Measurements from ENCODE around the gene LIPE.
A peak's percentile ranks its signal among the peaks of the same experiment; 100 is the strongest.
"Not testable (repeated sequence)": the region's sequence is repeated elsewhere in the genome, so short reads cannot be mapped to it uniquely, and the experiment has no call there.

Gene LIPE

GRCh38 chr19:42427313-42427712 lies at the start of gene LIPE:
Gene LIPE (minus strand): TSS chr19:42427388. CDS start chr19:42427149, 239 bp downstream.
- no peak for DNase-seq (ENCODE audit: low read depth in 2 of 2)

GRCh38 chr19:42475366-42475765 lies 48.2 kb upstream of the LIPE start:
- DNase-seq (ENCODE audit: low read depth in 2 of 2) = no peak

GRCh38 chr19:42474743-42475142 lies 47.6 kb upstream of the LIPE start:
- no peak for DNase-seq (ENCODE audit: low read depth in 2 of 2)

GRCh38 chr19:42473686-42474085 lies 46.5 kb upstream of the LIPE start:
- no peak for DNase-seq (ENCODE audit: low read depth in 2 of 2)

GRCh38 chr19:42472402-42473147 lies 45.4 kb upstream of the LIPE start:
- no peak for DNase-seq (ENCODE audit: low read depth in 2 of 2)

- no peak for DNase-seq (ENCODE audit: low read depth in 2 of 2)
These were observed 44.5 kb upstream of the LIPE start for GRCh38 chr19:42471554-42472249.

- no peak for DNase-seq (ENCODE audit: low read depth in 2 of 2)
These were observed 42.4 kb upstream of the LIPE start for GRCh38 chr19:42469311-42470235.

GRCh38 chr19:42468273-42468796 lies 41.1 kb upstream of the LIPE start:
- DNase-seq (ENCODE audit: low read depth in 2 of 2) = no peak

- DNase-seq (ENCODE audit: low read depth in 2 of 2) = no peak
These were observed 40.1 kb upstream of the LIPE start for GRCh38 chr19:42467183-42467760.

GRCh38 chr19:42466521-42467182 lies 39.5 kb upstream of the LIPE start:
- no peak for DNase-seq (ENCODE audit: low read depth in 2 of 2)

- no peak for DNase-seq (ENCODE audit: low read depth in 2 of 2)
These were observed 38.7 kb upstream of the LIPE start for GRCh38 chr19:42465827-42466280.

- no peak for DNase-seq (ENCODE audit: low read depth in 2 of 2)
These were observed 34.6 kb upstream of the LIPE start for GRCh38 chr19:42461700-42462324.

- DNase-seq (ENCODE audit: low read depth in 2 of 2) = not testable (repeated sequence)
These were observed 34.0 kb upstream of the LIPE start for GRCh38 chr19:42461231-42461630.

- no peak for DNase-seq (ENCODE audit: low read depth in 2 of 2)
These were observed 32.7 kb upstream of the LIPE start for GRCh38 chr19:42459926-42460325.

GRCh38 chr19:42455621-42456081 lies 28.5 kb upstream of the LIPE start:
- DNase-seq (ENCODE audit: low read depth in 2 of 2) = no peak

- DNase-seq (ENCODE audit: low read depth in 2 of 2) = no peak
These were observed 27.9 kb upstream of the LIPE start for GRCh38 chr19:42455086-42455485.

- no peak for DNase-seq (ENCODE audit: low read depth in 2 of 2)
These were observed 25.4 kb upstream of the LIPE start for GRCh38 chr19:42452590-42452989.

GRCh38 chr19:42450314-42450934 lies 23.2 kb upstream of the LIPE start:
- DNase-seq (ENCODE audit: low read depth in 2 of 2) = peak; percentile 49 to 58

- DNase-seq (ENCODE audit: low read depth in 2 of 2) = not testable (repeated sequence)
These were observed 21.1 kb upstream of the LIPE start for GRCh38 chr19:42448306-42448705.

GRCh38 chr19:42445948-42446347 lies 18.8 kb upstream of the LIPE start:
- DNase-seq (ENCODE audit: low read depth in 2 of 2) = no peak

Measured in stimulated activated CD8-positive, alpha-beta memory T cell treated with anti-CD3 and anti-CD28 coated beads, Interleukin-2, amount 100 ng/mL, for 1 hour (primary cell).